Psoas muscle (tissue), 8 donors: ENCODE data around the gene CD79A. TPM values are rescaled to one million over a fixed set of nuclear protein-coding genes. Genes with fewer than 3 reads are reported as not detected.
A peak's percentile ranks its signal among the peaks of the same experiment; 100 is the strongest.
"Not testable (repeated sequence)": the region's sequence is repeated elsewhere in the genome, so short reads cannot be mapped to it uniquely, and the experiment has no call there.

ENCODE experiments used
- ATAC-seq, 4 donors: fragments of 200-7000 bp; cut with Tn5 transposase; one replicate each; pipeline ENCODE4 v1.9.1; 2020; ENCODE audit warnings: moderate library complexity in 3 of 4, mild to moderate bottlenecking in 2 of 4
- DNase-seq, 2 donors: peaks; one replicate each; pipeline ENCODE4 v3.0.0-alpha.2; 2020
- H3K27ac ChIP-seq: fragments of 200-600 bp; one replicate; pipeline ENCODE4 v1.8.0; 2022
- H3K27me3 ChIP-seq, 3 donors: fragments of 200-600 bp in 1 of 3; one replicate each; pipeline versions ENCODE4 v1.6.1 to v1.8.0; 2013 to 2022; ENCODE audit warnings: low read length in 2 of 3, mild to moderate bottlenecking in 2 of 3, moderate library complexity in 1 of 3; ENCODE audit not compliant: insufficient read depth in 3 of 3
- H3K36me3 ChIP-seq, 2 donors: fragments of 200-600 bp in 1 of 2; one replicate each; pipeline versions ENCODE4 v1.6.1 to v1.8.0; 2013 to 2022; ENCODE audit warnings: low read depth in 1 of 2, mild to moderate bottlenecking in 1 of 2, moderate library complexity in 1 of 2; ENCODE audit not compliant: insufficient read depth in 1 of 2
- H3K4me1 ChIP-seq: fragments of 200-600 bp; one replicate; pipeline ENCODE4 v1.8.0; 2022
- H3K4me3 ChIP-seq: fragments of 200-600 bp; one replicate; pipeline ENCODE4 v1.8.0; 2022; ENCODE audit warnings: mild to moderate bottlenecking
- H3K9me3 ChIP-seq: fragments of 200-600 bp; one replicate; pipeline ENCODE4 v1.8.0; 2022
- WGBS, 3 donors: extraction: QIAGEN DNeasy Blood & Tissue Kit; methylation state at CpG; one replicate each; pipeline versions ENCODE4 v1.1.6 to v1.1.7; 2013; 5-methylcytosine and 5-hydroxymethylcytosine counted together
- intact Hi-C, 2 donors: fragments of 100-400 bp; cut with DNase I; formaldehyde crosslinking; loops; one replicate each; pipeline versions ENCODE4 v1.11.0 to v1.14.2; 2022
- polyA plus RNA-seq, 3 donors: library from polyadenylated mRNA; stranded (reverse); fragments of 200-250 nt; gene quantifications; one replicate each; pipeline ENCODE4 v1.2.3, GENCODE V29; 2013
- total RNA-seq, 4 donors: library from RNA; stranded (reverse); fragmentation: NEBNext Ultra II Directional in 2 of 4; extraction: Animal tissue kit (Norgen Biotek cat#: 25700) in 2 of 4; gene quantifications; one replicate each; pipeline versions ENCODE4 v1.2.1 to v1.2.4, GENCODE V29; 2021 to 2023
- TF ChIP-seq, protein P1 (sequence below): fragments of 200-600 bp; IDR thresholded peaks from one replicate; pipeline ENCODE4 v1.8.0; 2022; ENCODE audit warnings: antibody characterized with exemption
- donor health status: healthy with polysubstance abuse.
- donor health status: DM: no; HTN: no; CAD: no; lungs with moderate emphysema.
- donor health status: Bipolar disorder and iron deficiency.
- donor health status: healthy.
- donor health status: DM: yes; HTN: yes; CAD: no.
- donor health status: DM: no; HTN: no; CAD: no.
- donor health status: DM: no; HTN: no; CAD: no.
- donor health status: DM: yes; HTN: yes; CAD: no.

CD79A gene
- total and polyA plus RNA-seq, 7 donors: 0.30 to 1.4 (median 0.87) TPM

- ATAC-seq: no peak
- peak in 1 of 2 donors; percentile 37 for DNase-seq
- peaks cover 16 to 65% of the 10 kb centered on the region in 2 donors for H3K36me3 ChIP-seq
- no peaks in the 10 kb centered on the region for H3K27me3 ChIP-seq
- H3K4me1 ChIP-seq: peaks cover 3% of the 10 kb centered on the region
- TF ChIP-seq, protein P1, sequence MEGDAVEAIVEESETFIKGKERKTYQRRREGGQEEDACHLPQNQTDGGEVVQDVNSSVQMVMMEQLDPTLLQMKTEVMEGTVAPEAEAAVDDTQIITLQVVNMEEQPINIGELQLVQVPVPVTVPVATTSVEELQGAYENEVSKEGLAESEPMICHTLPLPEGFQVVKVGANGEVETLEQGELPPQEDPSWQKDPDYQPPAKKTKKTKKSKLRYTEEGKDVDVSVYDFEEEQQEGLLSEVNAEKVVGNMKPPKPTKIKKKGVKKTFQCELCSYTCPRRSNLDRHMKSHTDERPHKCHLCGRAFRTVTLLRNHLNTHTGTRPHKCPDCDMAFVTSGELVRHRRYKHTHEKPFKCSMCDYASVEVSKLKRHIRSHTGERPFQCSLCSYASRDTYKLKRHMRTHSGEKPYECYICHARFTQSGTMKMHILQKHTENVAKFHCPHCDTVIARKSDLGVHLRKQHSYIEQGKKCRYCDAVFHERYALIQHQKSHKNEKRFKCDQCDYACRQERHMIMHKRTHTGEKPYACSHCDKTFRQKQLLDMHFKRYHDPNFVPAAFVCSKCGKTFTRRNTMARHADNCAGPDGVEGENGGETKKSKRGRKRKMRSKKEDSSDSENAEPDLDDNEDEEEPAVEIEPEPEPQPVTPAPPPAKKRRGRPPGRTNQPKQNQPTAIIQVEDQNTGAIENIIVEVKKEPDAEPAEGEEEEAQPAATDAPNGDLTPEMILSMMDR: no peak
- intact Hi-C loops: no loop called here
- 47 to 91% (median 86%) methylated on average over 3 of the region's 3 CpGs for WGBS, 3 donors
- H3K4me3 ChIP-seq: no peak overlapping the region
- H3K27ac ChIP-seq: no peak overlapping the region
- no peaks in the 10 kb centered on the region for H3K9me3 ChIP-seq
These were observed 6.6 kb upstream of the CD79A start for GRCh38 chr19:41870401-41870873.

GRCh38 chr19:41871573-41872383 lies 5.3 kb upstream of the CD79A start:
- no peak overlapping the region for H3K4me3 ChIP-seq
- TF ChIP-seq, protein P1: no peak
- peaks cover 16 to 53% of the 10 kb centered on the region in 2 donors for H3K36me3 ChIP-seq
- ATAC-seq (peak in 3 of 4 donors; percentile 12 to 15 (median 12)), DNase-seq (peak in 1 of 2 donors; percentile 46)
- no peaks in the 10 kb centered on the region for H3K9me3 ChIP-seq
- no peaks in the 10 kb centered on the region for H3K27me3 ChIP-seq
- 59 to 61% (median 60%) methylated on average over 16 of the region's 16 CpGs for WGBS, 3 donors
- H3K4me1 ChIP-seq: no peaks in the 10 kb centered on the region
- no peak overlapping the region for H3K27ac ChIP-seq
- intact Hi-C loops: no loop called here

GRCh38 chr19:41872384-41872774 lies 4.7 kb upstream of the CD79A start:
- no peaks in the 10 kb centered on the region for H3K27me3 ChIP-seq
- TF ChIP-seq, protein P1: no peak
- no peak overlapping the region for H3K27ac ChIP-seq
- H3K4me1 ChIP-seq: no peaks in the 10 kb centered on the region
- no peak overlapping the region for H3K4me3 ChIP-seq
- H3K36me3 ChIP-seq: peaks cover 16 to 47% of the 10 kb centered on the region in 2 donors
- no peak for DNase-seq
- ATAC-seq: peak in 1 of 4 donors; percentile 8
- H3K9me3 ChIP-seq: no peaks in the 10 kb centered on the region
- intact Hi-C loops: no loop called here
- 85 to 87% (median 86%) methylated on average over 12 of the region's 12 CpGs for WGBS, 3 donors

DNA sequence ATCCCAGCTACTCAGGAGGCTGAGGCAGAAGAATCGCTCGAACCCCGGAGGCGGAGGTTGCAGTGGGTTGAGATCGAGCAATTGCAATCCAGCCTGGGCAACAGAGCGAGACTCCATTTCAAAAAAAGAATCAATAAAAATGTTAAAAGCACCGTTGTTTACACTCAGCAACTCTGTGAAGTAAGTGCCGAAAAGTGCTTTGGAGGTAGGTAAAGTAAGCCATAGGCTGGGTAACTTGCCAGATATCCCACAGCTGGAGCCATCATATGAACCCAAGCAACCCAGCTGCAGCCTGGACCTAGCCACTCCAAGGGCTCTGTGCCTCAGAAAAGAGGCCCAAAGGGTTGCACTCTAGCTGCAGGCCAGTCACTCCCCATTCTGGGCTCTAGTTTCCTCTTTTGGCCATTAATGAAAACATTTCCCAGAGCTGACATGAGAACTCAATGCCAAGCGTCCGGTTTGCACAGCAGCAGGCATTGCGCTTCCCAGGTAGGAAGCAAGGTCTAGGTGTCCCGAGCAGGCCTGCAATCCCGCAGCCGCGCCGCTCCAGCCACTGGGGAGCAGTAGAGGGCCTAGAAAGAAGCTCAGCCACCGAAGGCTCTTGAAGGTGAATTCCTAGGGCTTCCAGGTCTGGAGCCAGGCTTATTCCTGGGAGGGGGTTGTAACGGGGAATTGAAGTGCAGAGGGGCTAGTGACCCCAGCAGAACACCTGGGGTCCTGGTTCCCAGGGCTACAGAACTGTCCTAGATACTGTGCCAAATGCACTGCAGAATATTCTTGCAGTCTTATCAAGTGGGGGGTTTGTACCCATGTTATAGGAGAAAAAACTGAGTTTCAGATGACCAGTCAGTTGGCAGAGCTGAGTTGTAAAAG lies 4.1 kb upstream of the CD79A start:
- DNase-seq (peak; percentile 42 to 69), ATAC-seq (peak; percentile 51 to 72 (median 64))
- H3K9me3 ChIP-seq: no peaks in the 10 kb centered on the region
- H3K4me3 ChIP-seq: no peak overlapping the region
- peaks cover 16 to 41% of the 10 kb centered on the region in 2 donors for H3K36me3 ChIP-seq
- H3K27me3 ChIP-seq: no peaks in the 10 kb centered on the region
- TF ChIP-seq, protein P1: peak; percentile 57
- 54 to 60% (median 56%) methylated on average over 18 of the region's 18 CpGs for WGBS, 3 donors
- intact Hi-C loops: no loop called here
- H3K27ac ChIP-seq: no peak overlapping the region
- H3K4me1 ChIP-seq: no peaks in the 10 kb centered on the region

- not testable (repeated sequence) for H3K9me3 ChIP-seq, H3K27me3 ChIP-seq, H3K4me3 ChIP-seq, H3K27ac ChIP-seq, H3K4me1 ChIP-seq, ATAC-seq
- intact Hi-C loops: loop anchor here in 1 of 2 donors (5.0 kb wide), 1 partner anchor 56 kb away; no protein-coding TSS in a partner anchor
- peaks cover 5 to 11% of the 10 kb centered on the region in 2 donors for H3K36me3 ChIP-seq
- DNase-seq: peak in 1 of 2 donors; percentile 13
- 81 to 87% (median 84%) methylated on average over 3 of the region's 3 CpGs for WGBS, 3 donors
These were observed 1.1 kb upstream of the CD79A start for GRCh38 chr19:41875973-41876372.
